PC-3 (cell line): ENCODE results near the gene ZNF516. TPM values are rescaled to one million over a fixed set of nuclear protein-coding genes. Genes with fewer than 3 reads are reported as not detected.

Experiments used
- ATAC-seq: fragments of 200-7000 bp; cut with Tn5 transposase; 2 replicates; pipeline ENCODE4 v1.9.1; 2020; ENCODE audit warnings: mild to moderate bottlenecking, moderate library complexity
- BruUV-seq: library from RNA; stranded (reverse); fragments of 400-500 nt; replicated peaks from 2 replicates; lab custom pipeline; 2021; lab: Mats Ljungman, UMichigan
- CTCF ChIA-PET: fragments of 300-600 bp; sonication (Branson Sonifier 250); formaldehyde crosslinking; loops from one replicate; lab custom pipeline; 2022; ENCODE audit warnings: antibody characterized with exemption; lab: Charles Lee
- POLR2A ChIA-PET: fragments of 300-600 bp; sonication (Branson Sonifier 250); formaldehyde crosslinking; loops from one replicate; lab custom pipeline; 2022; ENCODE audit warnings: antibody characterized with exemption; ENCODE audit not compliant: unreplicated experiment; lab: Charles Lee
- DNase-seq: peaks from one replicate; pipeline ENCODE4 v3.0.0-alpha.2; 2015
- H2AFZ ChIP-seq: fragments of 300-600 bp; sonication (generic); 2 replicates; pipeline ENCODE4 v1.6.0; 2016; ENCODE audit warnings: antibody characterized with exemption, low read length
- H3F3A ChIP-seq: fragments of 300-600 bp; sonication (generic); one replicate; pipeline ENCODE4 v1.6.0; 2017; ENCODE audit warnings: antibody characterized with exemption, low read length, control low read depth, mild to moderate bottlenecking; ENCODE audit not compliant: unreplicated experiment
- H3K27ac ChIP-seq: fragments of 300-600 bp; sonication (generic); 2 replicates; pipeline ENCODE4 v1.5.1; 2016; ENCODE audit warnings: mild to moderate bottlenecking, low read length
- H3K27me3 ChIP-seq: fragments of 300-600 bp; sonication (generic); 2 replicates; pipeline ENCODE4 v1.6.1; 2016; ENCODE audit warnings: low read length, mixed read lengths
- H3K36me3 ChIP-seq: fragments of 300-600 bp; sonication (generic); 2 replicates; pipeline ENCODE4 v1.6.1; 2016; ENCODE audit warnings: low read depth, mixed run types, low read length, mixed read lengths
- H3K4me1 ChIP-seq: fragments of 300-600 bp; sonication (generic); 2 replicates; pipeline ENCODE4 v1.5.1; 2016; ENCODE audit warnings: low read length; ENCODE audit not compliant: insufficient read depth
- H3K4me2 ChIP-seq: fragments of 300-600 bp; sonication (generic); 2 replicates; pipeline ENCODE4 v1.6.0; 2016; ENCODE audit warnings: low read length
- H3K4me3 ChIP-seq: fragments of 300-600 bp; sonication (generic); 2 replicates; pipeline ENCODE4 v1.5.1; 2016; ENCODE audit warnings: mild to moderate bottlenecking, low read length, mixed read lengths
- H3K79me2 ChIP-seq: fragments of 300-600 bp; sonication (generic); 2 replicates; pipeline ENCODE4 v1.6.1; 2017; ENCODE audit warnings: low read length, mixed read lengths
- H3K9ac ChIP-seq: fragments of 300-600 bp; sonication (generic); 2 replicates; pipeline ENCODE4 v1.6.0; 2016; ENCODE audit warnings: mild to moderate bottlenecking, low read length
- H3K9me2 ChIP-seq: fragments of 300-600 bp; sonication (generic); replicated peaks from 2 replicates; pipeline ENCODE4 v1.6.1; 2016; ENCODE audit warnings: mixed run types, low read length, mixed read lengths
- H3K9me3 ChIP-seq: fragments of 300-600 bp; sonication (generic); 2 replicates; pipeline ENCODE4 v1.6.1; 2016; ENCODE audit warnings: low read length, mixed read lengths
- H4K20me1 ChIP-seq: fragments of 300-600 bp; sonication (generic); 2 replicates; pipeline ENCODE4 v1.6.1; 2016; ENCODE audit warnings: low read length, mixed read lengths
- CTCF ChIP-seq: fragments of 300-600 bp; sonication (generic); conservative IDR thresholded peaks from 2 replicates; pipeline ENCODE4 v1.5.1; 2017; ENCODE audit warnings: antibody characterized with exemption, low read depth, mild to moderate bottlenecking, low read length
- EZH2 ChIP-seq: fragments of 300-600 bp; sonication (generic); IDR thresholded peaks from one replicate; pipeline ENCODE4 v1.6.1; 2017; ENCODE audit warnings: antibody characterized with exemption, mild to moderate bottlenecking, low read length; ENCODE audit not compliant: unreplicated experiment
- EZH2phosphoT487 ChIP-seq: fragments of 300-600 bp; sonication (generic); IDR thresholded peaks from 2 replicates; pipeline ENCODE4 v1.6.1; 2018; ENCODE audit warnings: mild to moderate bottlenecking, antibody characterized with exemption, low read length, borderline replicate concordance
- intact Hi-C: fragments of 100-400 bp; cut with micrococcal nuclease; formaldehyde crosslinking; loops from 2 replicates; pipeline ENCODE4 v1.9.0; 2023
- total RNA-seq: library from RNA; depleted of rRNA; stranded (reverse); fragments of >200 nt; gene quantifications from 2 replicates; pipeline ENCODE4 v1.2.3, GENCODE V29; 2014

Gene ZNF516
- total RNA-seq, 1 experiment from 2014 or later: 4.0 TPM

- ChIA-PET CTCF (no interaction called here), POLR2A (no interaction called here)
- ATAC-seq: no peak
- H3F3A ChIP-seq: no peaks in the 10 kb centered on the region
- H3K27me3 ChIP-seq: peaks cover 36% of the 10 kb centered on the region
- H3K4me3 ChIP-seq: no peak overlapping the region
- H3K79me2 ChIP-seq: no peaks in the 10 kb centered on the region
- peaks cover 15% of the 10 kb centered on the region for H3K4me1 ChIP-seq
- TF ChIP-seq CTCF (no peak), EZH2 (no peak), EZH2phosphoT487 (no peak)
- no peaks in the 10 kb centered on the region for H3K36me3 ChIP-seq
- H4K20me1 ChIP-seq: no peaks in the 10 kb centered on the region
- no peak overlapping the region for H3K27ac ChIP-seq
- BruUV-seq: no TSS peak
- H3K9ac ChIP-seq: no peak overlapping the region
- H2AFZ ChIP-seq: no peak overlapping the region
- H3K4me2 ChIP-seq: no peak overlapping the region
- intact Hi-C loops: no loop called here
- H3K9me2 ChIP-seq: no peaks in the 10 kb centered on the region
- no peak for DNase-seq
- no peaks in the 10 kb centered on the region for H3K9me3 ChIP-seq
Observed at GRCh38 chr18:76461692-76462325, 33.2 kb downstream of the ZNF516 start.

GRCh38 chr18:76461148-76461547 is 33.9 kb downstream of the ZNF516 start:
- peaks cover 36% of the 10 kb centered on the region for H3K27me3 ChIP-seq
- no TSS peak for BruUV-seq
- no peak overlapping the region for H3K4me2 ChIP-seq
- intact Hi-C loops: no loop called here
- no peak overlapping the region for H3K27ac ChIP-seq
- TF ChIP-seq EZH2 (no peak), EZH2phosphoT487 (no peak), CTCF (no peak)
- H3K9me2 ChIP-seq: no peaks in the 10 kb centered on the region
- DNase-seq (no peak), ATAC-seq (no peak)
- no peak overlapping the region for H3K4me3 ChIP-seq
- no peaks in the 10 kb centered on the region for H4K20me1 ChIP-seq
- no peak overlapping the region for H3K9ac ChIP-seq
- no peaks in the 10 kb centered on the region for H3F3A ChIP-seq
- ChIA-PET POLR2A (no interaction called here), CTCF (no interaction called here)
- no peaks in the 10 kb centered on the region for H3K9me3 ChIP-seq
- no peaks in the 10 kb centered on the region for H3K79me2 ChIP-seq
- H3K4me1 ChIP-seq: peaks cover 15% of the 10 kb centered on the region
- H3K36me3 ChIP-seq: no peaks in the 10 kb centered on the region
- no peak overlapping the region for H2AFZ ChIP-seq

GRCh38 chr18:76460482-76460881 is 34.6 kb downstream of the ZNF516 start:
- no peak for ATAC-seq
- Histone ChIP-seq H3K36me3 (no peaks in the 10 kb centered on the region), H3K79me2 (no peaks in the 10 kb centered on the region), H3K9ac (no peak overlapping the region), H3K4me2 (peak overlapping the region; percentile 42), H3K4me3 (no peak overlapping the region), H4K20me1 (no peaks in the 10 kb centered on the region), H3K9me3 (no peaks in the 10 kb centered on the region), H2AFZ (peak overlapping the region; percentile 24; the same call in 1 of the 2 replicates), H3K27ac (peak overlapping the region; percentile 31; the same call in 1 of the 2 replicates), H3K4me1 (peaks cover 15% of the 10 kb centered on the region), H3K27me3 (peaks cover 36% of the 10 kb centered on the region), H3K9me2 (no peaks in the 10 kb centered on the region), H3F3A (no peaks in the 10 kb centered on the region)
- BruUV-seq: no TSS peak
- intact Hi-C loops: no loop called here
- no peak for DNase-seq
- ChIA-PET POLR2A (no interaction called here), CTCF (no interaction called here)
- TF ChIP-seq CTCF: no peak
- no peak for TF ChIP-seq EZH2phosphoT487
- no peak for TF ChIP-seq EZH2
